GM12865 (cell line): ENCODE measurements around the gene B3GNT9.

Source experiments
- DNase-seq: peaks from one replicate; pipeline ENCODE4 v3.0.0; 2010; ENCODE audit warnings: low read depth
- H3K4me3 ChIP-seq: 2 replicates; pipeline ENCODE4 v1.5.1; 2011; ENCODE audit warnings: mild to moderate bottlenecking, low read depth, low read length, control low read depth
- TF ChIP-seq, protein P1 (sequence below): IDR thresholded peaks from 2 replicates; pipeline ENCODE4 v1.5.1; 2011; ENCODE audit warnings: low read length, control low read depth, low read depth, inconsistent platforms; ENCODE audit not compliant: insufficient read depth; ENCODE audit errors: missing control alignments

The B3GNT9 gene

GRCh38 chr16:67169011-67169451 is 18.2 kb upstream of the B3GNT9 start:
- TF ChIP-seq, protein P1, sequence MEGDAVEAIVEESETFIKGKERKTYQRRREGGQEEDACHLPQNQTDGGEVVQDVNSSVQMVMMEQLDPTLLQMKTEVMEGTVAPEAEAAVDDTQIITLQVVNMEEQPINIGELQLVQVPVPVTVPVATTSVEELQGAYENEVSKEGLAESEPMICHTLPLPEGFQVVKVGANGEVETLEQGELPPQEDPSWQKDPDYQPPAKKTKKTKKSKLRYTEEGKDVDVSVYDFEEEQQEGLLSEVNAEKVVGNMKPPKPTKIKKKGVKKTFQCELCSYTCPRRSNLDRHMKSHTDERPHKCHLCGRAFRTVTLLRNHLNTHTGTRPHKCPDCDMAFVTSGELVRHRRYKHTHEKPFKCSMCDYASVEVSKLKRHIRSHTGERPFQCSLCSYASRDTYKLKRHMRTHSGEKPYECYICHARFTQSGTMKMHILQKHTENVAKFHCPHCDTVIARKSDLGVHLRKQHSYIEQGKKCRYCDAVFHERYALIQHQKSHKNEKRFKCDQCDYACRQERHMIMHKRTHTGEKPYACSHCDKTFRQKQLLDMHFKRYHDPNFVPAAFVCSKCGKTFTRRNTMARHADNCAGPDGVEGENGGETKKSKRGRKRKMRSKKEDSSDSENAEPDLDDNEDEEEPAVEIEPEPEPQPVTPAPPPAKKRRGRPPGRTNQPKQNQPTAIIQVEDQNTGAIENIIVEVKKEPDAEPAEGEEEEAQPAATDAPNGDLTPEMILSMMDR = no peak
- H3K4me3 ChIP-seq = no peak overlapping the region
- DNase-seq = no peak

DNA sequence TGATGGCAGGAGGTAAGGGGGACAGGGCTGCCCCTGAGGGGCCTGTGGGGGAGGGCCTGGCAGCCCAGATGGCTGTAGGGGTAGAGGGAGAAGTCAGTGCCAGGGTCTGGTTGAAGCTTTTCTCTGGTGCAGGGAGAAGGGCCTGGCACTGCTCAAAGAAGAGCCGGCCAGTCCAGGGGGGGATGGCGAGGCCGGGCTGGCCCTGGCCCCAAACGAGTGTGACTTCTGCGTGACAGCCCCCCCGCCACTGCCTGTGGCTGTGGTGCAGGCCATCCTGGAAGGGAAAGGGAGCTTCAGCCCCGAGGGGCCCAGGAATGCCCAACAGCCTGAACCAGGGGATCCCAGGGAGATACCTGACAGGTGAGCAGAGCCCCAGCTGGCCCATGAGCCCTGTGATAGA is 16.8 kb upstream of the B3GNT9 start:
- TF ChIP-seq, protein P1 = no peak
- DNase-seq = no peak
- H3K4me3 ChIP-seq = no peak overlapping the region

DNA sequence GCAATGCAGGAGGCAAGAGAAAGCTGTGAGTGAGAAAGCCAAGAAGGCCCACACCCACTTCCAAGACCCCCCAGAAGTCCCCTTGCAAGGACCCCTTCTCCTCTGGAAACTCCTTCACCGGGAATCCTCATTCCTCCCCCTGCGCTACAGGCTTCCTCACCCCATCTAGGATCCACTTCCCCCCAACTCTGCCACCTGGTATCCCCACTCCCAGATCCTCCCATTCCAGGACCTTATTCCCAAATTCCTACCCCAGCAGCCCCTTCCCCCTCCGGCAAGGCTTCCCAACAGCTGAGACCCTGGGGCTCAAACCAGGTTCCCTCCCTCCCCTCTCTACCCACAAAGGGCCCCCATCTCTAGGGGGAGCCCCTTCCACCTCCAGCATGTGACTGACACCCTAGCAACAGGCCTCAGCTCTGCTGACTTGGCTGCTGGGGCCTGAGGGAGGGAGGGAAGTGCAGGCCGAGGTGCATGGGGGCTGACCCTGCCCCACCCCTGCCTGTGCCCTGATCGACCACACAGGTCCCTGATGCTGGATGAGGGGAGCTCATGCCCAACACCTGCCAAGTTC is 15.9 kb upstream of the B3GNT9 start:
- no peak for DNase-seq
- no peak overlapping the region for H3K4me3 ChIP-seq
- TF ChIP-seq, protein P1 = no peak

DNA sequence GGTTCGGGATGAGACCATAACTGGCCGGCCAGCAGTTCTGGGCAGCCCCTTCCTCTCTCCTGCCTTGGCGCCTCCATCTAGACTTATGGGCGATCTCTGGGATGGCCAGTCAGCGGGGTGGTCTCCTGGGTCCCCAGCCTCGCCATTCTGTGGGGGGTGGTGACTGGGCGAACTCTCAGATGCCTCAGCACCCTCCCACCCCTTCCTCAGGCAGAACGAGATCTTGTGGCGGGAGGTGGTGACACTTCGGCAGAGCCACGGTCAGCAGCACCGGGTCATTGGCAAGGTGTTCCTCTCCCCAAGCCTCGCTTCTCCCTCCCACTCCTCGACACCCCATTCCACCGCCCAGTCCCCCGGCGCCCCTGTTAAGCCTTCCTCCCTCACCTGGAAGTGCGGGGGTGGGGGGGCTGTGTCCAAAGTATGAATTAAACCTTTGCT is 15.3 kb upstream of the B3GNT9 start:
- H3K4me3 ChIP-seq = no peak overlapping the region
- TF ChIP-seq, protein P1 = no peak
- DNase-seq = no peak

DNA sequence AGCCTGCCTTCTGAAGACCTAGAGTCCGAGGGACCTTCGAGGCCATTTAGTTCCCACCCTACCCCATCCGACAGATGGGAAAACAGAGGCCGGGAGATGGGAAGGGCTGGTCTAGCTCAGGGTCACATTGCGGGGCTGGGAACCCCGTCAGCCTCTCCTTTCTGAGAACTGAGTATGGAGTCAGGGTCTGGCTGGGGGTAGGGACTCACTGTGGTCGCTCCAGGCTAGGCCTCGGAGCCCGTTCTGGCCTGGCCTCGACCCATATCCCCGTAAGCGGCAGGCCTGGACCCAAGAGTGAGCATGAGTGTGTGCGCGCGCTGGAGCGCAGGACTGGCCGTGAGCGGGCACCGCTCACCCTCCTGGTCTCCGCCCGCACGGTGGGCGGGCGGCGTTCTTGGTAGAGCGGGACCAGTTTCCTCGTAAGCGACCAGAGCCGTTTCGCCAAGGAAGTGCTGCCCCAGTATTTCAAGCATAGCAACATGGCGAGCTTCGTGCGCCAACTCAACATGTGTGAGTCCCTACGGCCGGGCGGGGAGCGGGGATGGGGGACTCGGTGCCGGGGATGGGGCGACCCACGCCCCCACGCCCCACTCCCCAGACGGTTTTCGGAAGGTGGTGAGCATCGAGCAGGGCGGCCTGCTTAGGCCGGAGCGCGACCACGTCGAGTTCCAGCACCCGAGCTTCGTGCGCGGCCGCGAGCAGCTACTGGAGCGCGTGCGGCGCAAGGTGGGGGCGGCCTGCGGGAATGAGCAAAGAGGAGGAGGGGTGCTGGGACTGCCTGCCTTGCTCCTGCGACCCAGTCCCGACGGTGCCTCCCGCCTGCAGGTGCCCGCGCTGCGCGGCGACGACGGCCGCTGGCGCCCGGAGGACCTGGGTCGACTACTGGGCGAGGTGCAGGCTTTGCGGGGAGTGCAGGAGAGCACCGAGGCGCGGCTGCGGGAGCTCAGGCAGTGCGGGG is 14.6 kb upstream of the B3GNT9 start:
- DNase-seq = no peak
- no peak overlapping the region for H3K4me3 ChIP-seq
- TF ChIP-seq, protein P1 = no peak

DNA sequence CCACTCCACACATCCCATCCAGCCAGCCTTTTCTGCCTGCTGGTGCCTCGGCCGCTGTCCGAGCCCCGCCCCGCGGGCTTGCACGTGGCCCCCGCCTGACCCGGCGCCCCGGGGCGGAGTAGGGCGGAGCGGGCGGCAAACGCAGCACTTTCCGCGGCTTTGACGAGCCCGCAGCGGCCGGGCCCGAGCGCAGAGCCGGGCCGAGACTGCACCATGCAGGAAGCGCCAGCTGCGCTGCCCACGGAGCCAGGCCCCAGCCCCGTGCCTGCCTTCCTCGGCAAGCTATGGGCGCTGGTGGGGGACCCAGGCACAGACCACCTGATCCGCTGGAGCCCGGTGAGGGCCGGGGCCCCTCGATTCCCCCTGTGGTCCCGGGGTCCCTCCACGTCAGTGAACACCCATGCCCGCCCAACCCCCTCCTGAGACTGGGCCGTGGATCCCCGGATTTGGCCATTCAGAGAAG is 13.8 kb upstream of the B3GNT9 start, which contains the start of gene HSF4:
Gene HSF4, plus strand, starts transcription at position 147 of the 463 bp plus-strand sequence. Its CDS starts 67 bp downstream, at position 214.
- peak within 1 kb of the TSS; percentile 29; the same call in 1 of the 2 replicates for H3K4me3 ChIP-seq
- TF ChIP-seq, protein P1 = no peak
- DNase-seq = no peak
